Parathyroid adenoma (tissue), 2 donors: ENCODE measurements around the gene TUBA3E.
"Not testable (repeated sequence)": the region's sequence is repeated elsewhere in the genome, so short reads cannot be mapped to it uniquely, and the experiment has no call there.

ENCODE experiments used
- H2AFZ ChIP-seq: fragments of 300-600 bp; sonication (generic); one replicate; pipeline ENCODE4 v1.7.0; 2017; ENCODE audit warnings: antibody characterized with exemption, mild to moderate bottlenecking
- H3K27ac ChIP-seq: fragments of 300-600 bp; sonication (generic); one replicate; pipeline ENCODE4 v1.7.0; 2017
- H3K27me3 ChIP-seq: fragments of 300-600 bp; sonication (generic); one replicate; pipeline ENCODE4 v1.7.0; 2017; ENCODE audit warnings: low read length; ENCODE audit not compliant: control insufficient read depth, insufficient read depth
- H3K36me3 ChIP-seq: fragments of 300-600 bp; sonication (generic); one replicate; pipeline ENCODE4 v1.7.0; 2017; ENCODE audit warnings: low read length; ENCODE audit not compliant: control insufficient read depth, insufficient read depth
- H3K4me1 ChIP-seq: fragments of 300-600 bp; sonication (generic); one replicate; pipeline ENCODE4 v1.7.0; 2017; ENCODE audit warnings: control low read depth
- H3K4me2 ChIP-seq: fragments of 300-600 bp; sonication (generic); one replicate; pipeline ENCODE4 v1.7.0; 2017; ENCODE audit warnings: low read length
- H3K4me3 ChIP-seq: fragments of 300-600 bp; sonication (generic); one replicate; pipeline ENCODE4 v1.7.0; 2017; ENCODE audit warnings: low read depth, low read length
- H3K79me2 ChIP-seq: fragments of 300-600 bp; sonication (generic); one replicate; pipeline ENCODE4 v1.7.0; 2017; ENCODE audit warnings: control low read depth
- H3K9ac ChIP-seq: fragments of 300-600 bp; sonication (generic); one replicate; pipeline ENCODE4 v1.7.0; 2017; ENCODE audit warnings: mild to moderate bottlenecking
- H3K9me3 ChIP-seq: fragments of 300-600 bp; sonication (generic); one replicate; pipeline ENCODE4 v1.7.0; 2017; ENCODE audit warnings: low read length; ENCODE audit not compliant: control insufficient read depth
- TF ChIP-seq, protein P1 (sequence below): fragments of 300-600 bp; sonication (generic); IDR thresholded peaks from one replicate; pipeline ENCODE4 v1.7.0; 2017; ENCODE audit warnings: antibody characterized with exemption, mild to moderate bottlenecking
- donor health status: primary hyperparathyroidism.

Gene TUBA3E

DNA sequence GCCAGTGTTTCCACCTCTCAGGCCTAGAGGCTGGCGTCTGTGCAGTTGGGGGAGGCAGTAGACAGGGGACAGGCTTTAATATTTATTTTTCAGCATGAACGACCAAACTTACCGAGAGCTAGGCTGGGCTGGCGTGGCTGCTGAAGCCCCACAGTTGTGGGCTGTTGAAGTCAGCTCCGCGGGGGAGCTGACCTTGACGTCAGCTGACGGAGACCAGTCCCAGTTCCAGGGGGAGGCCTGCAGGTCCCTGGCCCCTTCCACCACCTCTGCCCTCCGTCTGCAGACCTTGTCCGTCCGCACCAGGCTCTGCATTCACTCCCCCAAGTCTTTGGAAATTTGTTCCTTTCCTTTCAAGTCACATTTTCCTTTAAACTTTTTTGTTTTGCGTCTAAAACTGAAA, 33.4 kb upstream of the TUBA3E start:
- Histone ChIP-seq H3K27ac (no peak overlapping the region), H3K27me3 (no peaks in the 10 kb centered on the region), H3K4me1 (no peaks in the 10 kb centered on the region), H3K9ac (no peak overlapping the region), H3K4me3 (no peak overlapping the region), H3K79me2 (no peaks in the 10 kb centered on the region), H3K36me3 (no peaks in the 10 kb centered on the region), H3K4me2 (no peak overlapping the region), H3K9me3 (no peaks in the 10 kb centered on the region), H2AFZ (no peak overlapping the region)
- TF ChIP-seq, protein P1, sequence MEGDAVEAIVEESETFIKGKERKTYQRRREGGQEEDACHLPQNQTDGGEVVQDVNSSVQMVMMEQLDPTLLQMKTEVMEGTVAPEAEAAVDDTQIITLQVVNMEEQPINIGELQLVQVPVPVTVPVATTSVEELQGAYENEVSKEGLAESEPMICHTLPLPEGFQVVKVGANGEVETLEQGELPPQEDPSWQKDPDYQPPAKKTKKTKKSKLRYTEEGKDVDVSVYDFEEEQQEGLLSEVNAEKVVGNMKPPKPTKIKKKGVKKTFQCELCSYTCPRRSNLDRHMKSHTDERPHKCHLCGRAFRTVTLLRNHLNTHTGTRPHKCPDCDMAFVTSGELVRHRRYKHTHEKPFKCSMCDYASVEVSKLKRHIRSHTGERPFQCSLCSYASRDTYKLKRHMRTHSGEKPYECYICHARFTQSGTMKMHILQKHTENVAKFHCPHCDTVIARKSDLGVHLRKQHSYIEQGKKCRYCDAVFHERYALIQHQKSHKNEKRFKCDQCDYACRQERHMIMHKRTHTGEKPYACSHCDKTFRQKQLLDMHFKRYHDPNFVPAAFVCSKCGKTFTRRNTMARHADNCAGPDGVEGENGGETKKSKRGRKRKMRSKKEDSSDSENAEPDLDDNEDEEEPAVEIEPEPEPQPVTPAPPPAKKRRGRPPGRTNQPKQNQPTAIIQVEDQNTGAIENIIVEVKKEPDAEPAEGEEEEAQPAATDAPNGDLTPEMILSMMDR: no peak

- not testable (repeated sequence) for H3K4me2 ChIP-seq
These were observed 32.7 kb upstream of the TUBA3E start for GRCh38 chr2:130230907-130231306.

DNA sequence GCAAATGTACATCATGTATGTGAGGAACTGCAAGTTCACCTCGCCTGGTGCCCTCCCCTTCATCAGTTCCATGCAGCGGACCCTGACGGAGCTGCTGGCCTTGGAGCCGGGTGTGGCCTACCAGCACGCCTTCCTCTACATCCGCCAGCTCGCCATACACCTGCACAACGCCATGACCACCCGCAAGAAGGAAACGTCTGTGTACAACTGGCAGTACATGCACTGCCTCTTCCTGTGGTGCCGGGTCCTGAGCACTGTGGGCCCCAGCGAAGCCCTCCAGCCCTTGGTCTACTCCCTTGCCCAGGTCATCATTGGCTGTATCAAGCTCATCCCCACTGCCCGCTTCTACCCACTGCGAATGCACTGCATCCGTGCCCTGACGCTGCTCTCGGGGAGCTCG, 32.1 kb upstream of the TUBA3E start:
- H3K4me2 ChIP-seq, H2AFZ ChIP-seq, H3K27ac ChIP-seq, H3K4me3 ChIP-seq, H3K27me3 ChIP-seq, H3K36me3 ChIP-seq, H3K4me1 ChIP-seq, H3K79me2 ChIP-seq, H3K9ac ChIP-seq, H3K9me3 ChIP-seq: not testable (repeated sequence)

More at GRCh38 chr2:130230907-130231306, 32.7 kb upstream of the TUBA3E start:
- H2AFZ ChIP-seq, H3K4me3 ChIP-seq, H3K36me3 ChIP-seq, H3K27me3 ChIP-seq, H3K79me2 ChIP-seq, H3K9ac ChIP-seq, H3K27ac ChIP-seq, H3K4me1 ChIP-seq, H3K9me3 ChIP-seq: not testable (repeated sequence)

GRCh38 chr2:130229161-130229510, 30.9 kb upstream of the TUBA3E start:
- H2AFZ ChIP-seq, H3K27ac ChIP-seq, H3K9me3 ChIP-seq, H3K9ac ChIP-seq, H3K36me3 ChIP-seq, H3K27me3 ChIP-seq, H3K4me2 ChIP-seq, H3K4me1 ChIP-seq, H3K4me3 ChIP-seq, H3K79me2 ChIP-seq: not testable (repeated sequence)

DNA sequence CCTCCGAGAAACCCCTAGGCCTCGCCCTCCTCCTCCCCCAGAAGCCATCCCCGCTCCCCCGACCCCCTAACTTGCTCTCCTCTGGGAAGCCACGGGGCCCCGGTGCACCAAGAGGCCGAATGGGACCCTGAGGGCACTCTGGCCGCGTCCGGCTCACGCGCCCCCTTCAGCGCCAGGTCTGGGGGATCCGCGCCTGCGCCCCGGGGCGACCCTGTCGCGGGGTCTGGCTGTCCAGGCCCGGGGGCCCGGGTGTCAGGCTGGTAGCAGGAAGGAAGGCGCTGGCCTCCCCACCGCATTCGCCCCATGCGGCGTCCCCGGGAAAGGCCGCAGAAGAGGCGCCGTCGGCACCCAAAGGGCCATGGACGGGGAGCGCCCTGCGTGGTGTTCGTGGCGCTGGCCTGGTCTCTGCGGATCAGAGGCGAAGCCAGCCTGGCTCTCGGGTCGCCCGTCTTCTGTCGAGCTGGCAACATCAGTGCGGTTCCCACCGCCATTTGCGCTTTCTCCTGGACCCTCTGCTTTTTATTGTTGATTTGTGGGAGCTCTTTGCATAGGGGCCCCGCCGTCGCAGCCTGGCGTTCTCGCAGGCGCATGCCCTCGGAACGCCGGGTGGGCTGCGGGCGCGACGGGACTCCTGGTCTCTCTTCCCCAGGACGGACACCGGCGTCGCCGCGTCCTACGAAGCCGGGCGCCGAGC, 30.4 kb upstream of the TUBA3E start:
- not testable (repeated sequence) for H3K27ac ChIP-seq, H2AFZ ChIP-seq, H3K9ac ChIP-seq, H3K79me2 ChIP-seq, H3K27me3 ChIP-seq, H3K9me3 ChIP-seq, H3K4me2 ChIP-seq, H3K36me3 ChIP-seq, H3K4me3 ChIP-seq, H3K4me1 ChIP-seq

DNA sequence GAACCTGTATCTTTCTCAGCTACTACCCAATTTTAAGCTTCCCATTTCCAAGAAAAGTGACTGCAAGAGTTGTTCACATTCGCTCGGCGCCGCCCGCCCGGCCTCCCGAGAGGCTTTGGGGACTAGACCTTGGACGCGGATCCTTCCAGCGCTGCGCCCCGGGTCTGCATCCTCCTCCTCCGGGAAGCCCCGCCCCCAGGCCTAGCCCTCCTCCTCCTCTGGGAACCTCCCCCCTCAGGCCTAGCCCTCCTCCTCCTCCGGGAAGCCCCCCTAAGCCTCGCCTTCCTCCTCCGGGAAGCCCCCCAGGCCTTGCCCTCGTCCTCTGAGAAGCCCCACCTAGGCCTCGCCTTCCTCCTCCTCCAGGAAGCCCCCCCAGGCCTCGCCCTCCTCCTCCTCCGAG, 29.8 kb upstream of the TUBA3E start:
- not testable (repeated sequence) for H3K4me1 ChIP-seq, H3K27ac ChIP-seq, H3K4me2 ChIP-seq, H3K9ac ChIP-seq, H2AFZ ChIP-seq, H3K36me3 ChIP-seq, H3K27me3 ChIP-seq, H3K4me3 ChIP-seq, H3K9me3 ChIP-seq, H3K79me2 ChIP-seq

GRCh38 chr2:130222523-130222922, 24.3 kb upstream of the TUBA3E start:
- H3K27me3 ChIP-seq, H3K79me2 ChIP-seq, H3K4me3 ChIP-seq, H3K4me2 ChIP-seq, H3K4me1 ChIP-seq, H3K9ac ChIP-seq, H2AFZ ChIP-seq, H3K27ac ChIP-seq, H3K36me3 ChIP-seq, H3K9me3 ChIP-seq: not testable (repeated sequence)

DNA sequence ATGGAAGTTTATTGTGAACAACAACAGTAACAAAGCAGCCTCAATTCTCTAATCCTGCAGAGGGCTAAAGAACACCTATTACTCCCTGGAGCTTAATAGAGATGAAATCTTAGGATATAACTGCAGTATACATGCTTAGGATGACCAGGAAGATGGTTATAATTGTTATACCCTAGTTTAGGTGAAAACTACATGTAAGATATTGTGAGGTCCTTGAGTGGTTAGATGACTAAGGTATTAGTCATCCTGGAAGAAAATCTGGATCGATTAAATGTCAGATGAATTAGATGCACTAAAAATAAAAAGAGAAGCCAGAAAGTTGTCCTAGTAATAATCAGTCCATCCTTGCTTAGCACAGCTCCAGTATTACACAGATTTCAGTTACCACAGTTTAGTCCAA, 22.3 kb upstream of the TUBA3E start:
- H3K4me1 ChIP-seq, H3K9ac ChIP-seq, H3K4me3 ChIP-seq, H2AFZ ChIP-seq, H3K79me2 ChIP-seq, H3K4me2 ChIP-seq, H3K9me3 ChIP-seq, H3K36me3 ChIP-seq, H3K27me3 ChIP-seq, H3K27ac ChIP-seq: not testable (repeated sequence)

DNA sequence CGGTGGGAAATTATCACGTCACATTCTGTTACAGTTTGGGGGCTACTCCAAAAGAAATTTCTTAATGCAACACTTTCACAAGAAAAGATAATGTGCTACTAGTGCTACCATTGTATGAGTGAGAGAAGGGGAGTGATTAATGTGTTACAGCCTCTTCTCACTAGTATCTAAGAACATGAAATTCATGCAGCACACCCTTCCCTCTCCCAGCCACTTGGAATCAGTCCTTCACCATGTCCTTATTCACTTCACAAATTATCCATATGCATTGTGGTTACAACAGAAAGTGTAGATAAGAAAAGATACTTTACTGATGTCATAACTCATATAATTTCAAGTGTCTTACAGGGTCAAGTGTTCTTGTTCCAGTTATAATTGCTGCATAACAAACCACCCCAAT, 20.9 kb upstream of the TUBA3E start:
- H3K79me2 ChIP-seq, H2AFZ ChIP-seq, H3K4me2 ChIP-seq, H3K9ac ChIP-seq, H3K27ac ChIP-seq, H3K36me3 ChIP-seq, H3K4me1 ChIP-seq, H3K27me3 ChIP-seq, H3K9me3 ChIP-seq, H3K4me3 ChIP-seq: not testable (repeated sequence)

GRCh38 chr2:130207051-130207450, 8.8 kb upstream of the TUBA3E start:
- not testable (repeated sequence) for H3K4me3 ChIP-seq, H3K4me2 ChIP-seq, H3K27ac ChIP-seq, H3K9me3 ChIP-seq, H3K36me3 ChIP-seq, H3K79me2 ChIP-seq, H3K9ac ChIP-seq, H3K4me1 ChIP-seq, H3K27me3 ChIP-seq, H2AFZ ChIP-seq

DNA sequence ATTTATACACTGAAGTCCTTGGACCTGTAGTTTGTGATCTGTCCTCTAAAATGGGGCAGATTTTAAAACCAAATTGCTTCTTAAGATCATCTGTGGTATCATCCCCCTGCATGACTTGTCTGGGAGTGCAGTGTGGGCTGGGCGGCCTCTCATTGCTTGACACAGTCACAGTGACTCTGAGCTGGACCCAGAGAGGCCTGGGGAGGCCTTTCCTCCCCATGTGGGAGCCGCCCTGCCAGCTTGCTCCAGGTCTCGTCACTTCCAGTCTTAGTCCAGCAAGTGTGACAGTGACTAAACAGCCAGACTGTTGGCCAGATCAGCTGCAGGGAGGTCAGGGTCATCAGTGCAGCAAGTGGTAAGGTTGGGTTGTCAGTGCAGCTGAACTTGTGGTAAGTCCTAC, 4.9 kb upstream of the TUBA3E start:
- not testable (repeated sequence) for H2AFZ ChIP-seq, H3K79me2 ChIP-seq, H3K9me3 ChIP-seq, H3K4me2 ChIP-seq, H3K36me3 ChIP-seq, H3K4me1 ChIP-seq, H3K27me3 ChIP-seq, H3K27ac ChIP-seq, H3K4me3 ChIP-seq, H3K9ac ChIP-seq
